ENCODE results near the gene FCN3.
"Not testable (repeated sequence)": the region's sequence is repeated elsewhere in the genome, so short reads cannot be mapped to it uniquely, and the experiment has no call there.

FCN3 gene

DNA sequence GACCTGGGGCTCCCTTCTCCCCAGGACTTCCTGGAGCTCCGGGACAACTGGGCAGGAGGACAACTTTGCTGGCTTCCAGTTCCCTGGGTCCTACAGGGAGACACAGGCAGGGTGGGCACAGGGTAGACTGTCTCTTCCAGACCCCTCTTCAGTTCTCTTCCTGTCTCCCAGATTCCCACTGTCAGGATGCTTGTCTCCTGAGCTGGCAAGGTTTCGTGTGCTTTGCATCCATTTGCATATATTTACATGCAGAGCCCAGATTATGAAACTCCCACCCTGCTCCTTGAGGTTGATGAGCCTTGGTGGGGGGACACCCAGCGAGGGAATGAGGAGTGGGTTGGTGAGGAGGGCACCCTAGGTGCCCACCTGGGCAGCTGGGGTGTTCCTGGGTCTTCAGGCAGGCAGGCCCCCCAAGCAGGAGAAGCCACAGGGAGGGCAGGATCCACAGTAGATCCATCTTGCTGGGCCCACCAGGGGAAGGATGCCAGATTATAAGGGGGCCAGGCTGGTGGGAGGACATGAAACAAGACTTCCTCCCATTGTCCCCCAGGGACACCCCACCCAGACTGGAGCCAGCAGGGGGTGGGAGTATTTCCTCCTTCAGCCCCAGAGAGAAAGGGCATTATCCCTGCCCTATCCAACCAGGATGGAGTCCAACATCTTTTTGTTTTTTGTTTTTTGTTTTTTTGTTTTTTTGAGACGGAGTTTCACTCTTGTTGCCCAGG, at the start of gene FCN3:
Gene FCN3 (minus strand): TSS at position 463 of the 725 bp plus-strand sequence. CDS start 6 bp downstream, at position 457.
- DNase-seq (ENCODE audit: low read depth), result no peak

GRCh38 chr1:27423709-27424108, 49.1 kb upstream of the FCN3 start:
- no peak for DNase-seq (ENCODE audit: low read depth)

DNA sequence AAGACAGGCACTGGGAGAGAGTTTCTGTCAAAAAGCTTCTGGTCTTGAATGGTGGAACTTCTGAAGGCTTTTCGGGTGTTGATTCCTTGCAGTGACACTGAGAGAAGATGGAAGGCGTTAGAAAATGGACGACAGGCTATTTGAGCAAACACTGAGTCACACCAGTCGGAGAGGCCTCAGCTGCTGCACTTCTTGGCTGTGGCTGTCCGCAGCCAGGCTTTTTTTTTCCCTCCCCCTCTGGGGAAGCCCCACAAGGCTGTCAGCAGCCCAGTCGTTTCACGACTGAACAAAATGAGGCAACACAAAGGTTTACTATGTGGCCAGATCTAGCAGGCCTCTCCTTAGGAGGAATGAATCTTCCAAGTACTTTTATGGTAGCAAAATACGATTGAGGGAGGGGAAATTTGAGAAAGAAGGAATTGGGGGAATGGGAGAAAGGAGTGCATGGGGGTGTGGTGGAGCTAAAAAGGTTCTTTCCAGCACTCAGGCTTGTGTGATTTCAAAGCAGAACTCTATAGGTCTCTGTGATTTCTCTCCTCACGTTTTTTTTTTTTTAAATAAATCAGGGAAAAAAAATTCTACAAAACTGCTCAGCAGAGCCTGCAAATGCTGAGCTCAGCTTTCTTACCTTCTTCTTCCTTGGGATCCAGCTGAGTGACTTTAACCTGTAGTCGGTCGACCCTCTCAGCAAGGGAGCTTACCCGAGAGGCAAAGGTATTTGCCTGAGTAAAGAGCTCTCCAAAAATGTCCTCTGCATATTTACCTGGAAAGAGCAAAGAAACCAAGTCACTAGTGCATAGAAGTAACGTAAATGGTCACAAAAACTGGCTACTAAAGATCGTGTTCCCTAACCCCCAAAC, 43.9 kb upstream of the FCN3 start:
- DNase-seq (ENCODE audit: low read depth), result peak; percentile 71

DNA sequence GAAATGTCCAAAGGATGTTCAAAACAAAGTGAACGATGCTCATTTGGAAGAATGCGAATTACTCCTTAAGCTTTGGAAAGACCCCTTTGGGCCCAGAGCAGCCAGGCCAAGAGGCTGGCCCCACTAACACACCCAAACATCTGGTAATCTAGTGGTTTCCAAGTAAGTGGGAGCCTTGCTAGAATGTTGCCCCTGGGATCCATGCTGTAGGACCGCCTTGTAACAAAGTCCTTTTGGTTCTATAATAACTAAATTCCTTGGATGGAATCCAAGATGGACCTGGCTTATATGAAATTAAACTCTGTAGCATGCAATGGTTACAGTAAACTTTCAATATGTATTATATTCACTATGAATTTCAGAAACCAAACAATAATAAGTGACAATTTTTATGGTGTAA, 43.1 kb upstream of the FCN3 start:
- no peak for DNase-seq (ENCODE audit: low read depth)

GRCh38 chr1:27416387-27417111, 41.9 kb upstream of the FCN3 start:
- peak; percentile 52 for DNase-seq (ENCODE audit: low read depth)

- DNase-seq (ENCODE audit: low read depth), result no peak
These were observed 39.5 kb upstream of the FCN3 start for GRCh38 chr1:27414091-27414490.

DNA sequence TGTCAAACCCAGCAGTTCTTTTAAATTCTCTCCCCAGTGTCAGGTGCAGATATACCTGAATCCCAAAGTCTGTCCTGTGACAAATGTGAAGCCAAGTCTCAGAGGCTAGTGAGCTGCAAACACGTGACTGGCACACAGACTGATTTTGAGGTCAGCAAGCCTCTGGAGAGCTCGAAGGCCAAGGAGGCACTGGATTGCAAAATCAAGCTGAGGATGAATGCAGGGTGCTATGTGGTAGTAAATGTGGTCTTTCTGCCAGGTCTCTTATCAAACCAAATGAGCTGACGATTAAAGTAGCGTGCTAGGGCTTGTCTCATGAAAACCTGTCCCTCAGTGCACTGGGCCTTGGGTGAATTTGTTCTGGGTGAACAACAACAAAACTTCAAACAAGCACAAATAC, 38.4 kb upstream of the FCN3 start:
- no peak for DNase-seq (ENCODE audit: low read depth)

GRCh38 chr1:27412502-27412901, 37.9 kb upstream of the FCN3 start:
- no peak for DNase-seq (ENCODE audit: low read depth)

GRCh38 chr1:27410709-27411108, 36.1 kb upstream of the FCN3 start:
- no peak for DNase-seq (ENCODE audit: low read depth)

GRCh38 chr1:27409669-27410068, 35.0 kb upstream of the FCN3 start:
- DNase-seq (ENCODE audit: low read depth), result no peak

GRCh38 chr1:27408151-27408550, 33.5 kb upstream of the FCN3 start:
- no peak for DNase-seq (ENCODE audit: low read depth)

- DNase-seq (ENCODE audit: low read depth), result not testable (repeated sequence)
These were observed 32.2 kb upstream of the FCN3 start for GRCh38 chr1:27406791-27407190.

- DNase-seq (ENCODE audit: low read depth), result no peak
These were observed 31.7 kb upstream of the FCN3 start for GRCh38 chr1:27406362-27406680.

DNA sequence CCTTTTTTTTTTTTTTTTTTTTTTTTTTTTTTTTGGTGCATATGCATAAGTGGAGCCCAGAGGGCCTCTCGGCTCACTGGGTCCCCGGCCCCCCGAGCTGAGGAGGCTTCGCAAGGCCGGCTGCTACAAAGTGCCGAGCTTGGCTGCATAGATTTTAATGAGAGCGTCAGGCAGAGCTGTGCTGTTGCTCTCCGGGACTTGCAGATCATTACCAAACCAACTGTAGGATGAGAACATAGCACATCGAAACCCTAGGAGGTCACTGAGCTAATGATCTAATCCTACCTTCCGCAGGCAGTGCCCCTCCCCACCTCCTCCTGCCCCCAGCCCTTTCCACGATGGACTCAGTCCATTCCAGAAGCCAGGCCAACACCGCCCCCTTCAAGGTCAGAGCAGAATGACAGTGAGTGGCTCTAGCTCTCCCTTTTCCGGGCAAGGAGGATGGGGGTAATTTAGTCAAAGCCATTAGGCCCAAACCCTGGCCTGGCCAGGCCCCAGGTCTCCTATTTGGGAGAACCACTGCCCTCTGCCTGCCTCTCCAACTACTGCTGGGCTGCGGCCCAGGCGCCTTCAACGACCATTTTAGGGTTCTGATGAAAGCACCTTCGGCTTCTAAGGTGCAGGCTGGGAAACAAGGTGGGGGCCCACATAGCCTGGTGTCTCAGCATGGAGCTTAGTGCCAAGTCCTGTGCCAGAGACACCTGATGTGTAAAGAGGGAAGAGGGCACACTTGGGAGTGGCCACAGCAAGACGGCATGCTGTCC, 31.2 kb upstream of the FCN3 start:
- not testable (repeated sequence) for DNase-seq (ENCODE audit: low read depth)

DNA sequence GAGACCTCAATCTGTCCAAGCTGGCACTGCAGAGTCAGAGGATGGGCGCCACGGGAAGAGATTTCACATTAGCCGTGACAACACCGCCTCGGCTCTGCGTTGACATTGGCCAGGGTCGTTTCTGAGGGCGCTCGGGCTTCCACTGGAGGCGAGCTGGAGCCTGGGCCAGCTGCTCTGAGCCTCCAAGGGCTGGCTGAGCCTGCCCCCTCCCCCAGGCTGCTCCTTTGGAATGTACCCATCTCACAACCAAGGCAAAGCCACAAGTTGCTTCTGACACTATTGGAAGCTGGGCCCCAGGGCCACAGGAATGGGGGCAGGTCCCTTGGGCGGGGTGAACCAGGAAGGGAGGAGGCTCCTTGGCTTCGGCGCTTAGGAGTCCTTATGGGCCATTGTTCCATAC, 30.4 kb upstream of the FCN3 start:
- no peak for DNase-seq (ENCODE audit: low read depth)

- DNase-seq (ENCODE audit: low read depth), result no peak
These were observed 29.3 kb upstream of the FCN3 start for GRCh38 chr1:27403931-27404330.

DNA sequence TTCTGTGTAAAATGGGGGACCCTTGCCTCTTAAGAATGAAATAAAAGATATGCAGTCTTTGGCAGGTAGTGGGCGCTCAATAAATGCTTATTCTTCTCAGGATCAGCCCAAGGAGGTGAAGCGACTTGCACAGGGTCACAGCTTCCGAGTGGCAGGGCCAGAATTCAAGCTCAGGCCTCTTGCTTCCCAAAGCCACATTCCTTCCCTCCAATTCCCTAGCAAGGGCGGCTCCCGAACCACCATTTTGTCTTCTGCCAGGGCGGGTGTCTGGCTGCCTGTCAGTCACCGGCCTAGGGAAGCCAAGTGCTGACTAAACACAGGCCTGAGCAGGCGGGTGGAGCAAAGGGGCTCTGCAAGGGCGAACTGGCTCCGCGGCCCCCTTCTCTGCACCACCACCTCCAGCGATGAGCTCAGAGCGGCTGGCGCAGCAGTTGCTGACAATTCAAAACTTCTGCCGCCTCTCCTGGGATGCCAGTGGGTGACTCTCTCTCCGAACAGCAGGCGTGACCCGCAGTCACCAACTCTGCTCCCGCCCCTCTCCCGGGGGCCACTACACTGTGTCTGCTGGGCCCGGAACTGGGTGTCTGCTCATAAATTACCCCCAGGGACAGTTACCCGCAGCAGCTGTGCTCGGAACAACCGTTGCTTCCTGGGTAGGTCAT, 28.6 kb upstream of the FCN3 start:
- DNase-seq (ENCODE audit: low read depth), result peak; percentile 66

DNA sequence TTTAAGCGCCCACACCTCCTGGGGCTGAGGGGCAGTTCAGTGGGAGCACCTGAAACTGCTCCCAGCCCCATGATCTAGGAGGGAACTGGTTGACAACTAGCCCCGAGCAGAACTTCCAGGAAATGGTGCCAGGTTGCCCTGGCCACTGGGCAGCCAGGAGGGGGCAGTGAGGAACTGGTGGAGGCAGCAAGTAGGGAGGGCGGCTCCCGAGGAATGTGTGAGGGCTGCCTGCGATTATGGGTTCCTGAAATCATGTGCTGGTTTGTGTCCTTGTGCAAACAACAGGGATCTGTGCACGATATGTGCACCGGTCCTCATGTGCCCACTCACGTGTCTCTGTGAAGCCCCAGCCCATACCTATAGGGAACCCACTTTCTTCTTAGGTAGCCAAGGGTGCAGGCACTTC, 27.7 kb upstream of the FCN3 start:
- peak; percentile 66 for DNase-seq (ENCODE audit: low read depth)

- DNase-seq (ENCODE audit: low read depth), result no peak
These were observed 26.3 kb upstream of the FCN3 start for GRCh38 chr1:27400963-27401341.

- DNase-seq (ENCODE audit: low read depth), result no peak
These were observed 25.7 kb upstream of the FCN3 start for GRCh38 chr1:27400082-27400962.
